Measurements from ENCODE around the gene LRRK1. TPM values are rescaled to one million over a fixed set of nuclear protein-coding genes. Genes with fewer than 3 reads are reported as not detected.

The LRRK1 gene
- polyA plus RNA-seq, 4 donors = 3.8 to 9.4 (median 5.9) TPM

DNA sequence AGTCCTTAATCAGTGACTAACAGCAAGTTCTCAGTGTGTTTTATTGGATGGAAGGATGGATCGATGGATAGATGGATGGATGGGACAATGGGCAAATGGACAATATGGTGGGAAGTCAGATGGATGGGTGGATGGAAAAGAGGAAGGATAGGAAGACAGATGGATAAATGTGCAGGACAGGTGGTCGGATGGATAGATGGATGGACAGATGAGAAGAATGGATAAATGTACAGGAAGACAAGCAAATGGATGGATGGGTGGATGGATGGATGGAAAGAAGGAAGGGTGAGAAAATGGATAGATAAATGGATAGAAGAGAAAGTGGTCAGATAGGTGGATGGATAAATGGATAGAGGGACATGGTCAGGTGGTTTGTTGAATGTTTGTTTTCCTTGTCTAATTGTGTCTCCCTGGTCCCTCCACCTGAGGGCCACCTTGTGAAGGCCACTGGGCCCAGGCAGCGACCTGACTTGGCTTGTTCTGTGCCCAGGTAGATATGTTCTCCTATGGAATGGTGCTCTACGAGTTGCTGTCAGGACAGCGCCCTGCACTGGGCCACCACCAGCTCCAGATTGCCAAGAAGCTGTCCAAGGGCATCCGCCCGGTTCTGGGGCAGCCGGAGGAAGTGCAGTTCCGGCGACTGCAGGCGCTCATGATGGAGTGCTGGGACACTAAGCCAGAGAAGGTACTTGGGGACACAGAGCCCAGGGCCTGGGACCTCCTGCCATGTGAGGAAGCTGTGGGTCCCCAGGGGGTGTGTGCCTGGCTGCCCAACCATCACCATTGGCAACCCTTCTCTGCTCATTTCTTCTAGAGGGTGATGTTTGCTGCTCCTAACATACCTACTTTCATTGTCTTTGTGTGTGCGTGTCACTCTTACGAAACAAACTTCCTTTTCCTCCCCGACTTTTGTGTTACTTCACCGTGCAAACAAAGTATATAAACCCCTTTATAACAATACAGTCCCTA lies 137.5 kb downstream of the LRRK1 start:
- Histone ChIP-seq H3K27me3 (ENCODE audit: control insufficient read depth in 3 of 3, insufficient read depth in 3 of 3, low read length in 3 of 3) (no peaks in the 10 kb centered on the region), H3K36me3 (ENCODE audit: control insufficient read depth in 3 of 3, insufficient read depth in 2 of 3, low read depth in 1 of 3, low read length in 3 of 3) (peaks cover 0 to 22% (median 5%) of the 10 kb centered on the region in 3 donors), H3K27ac (ENCODE audit: low read depth in 1 of 3, low read length in 2 of 3) (no peak overlapping the region), H3K9me3 (ENCODE audit: control insufficient read depth in 2 of 2, insufficient read depth in 1 of 2, low read depth in 1 of 2, low read length in 1 of 2) (no peaks in the 10 kb centered on the region), H3K4me1 (ENCODE audit: control insufficient read depth in 3 of 3, insufficient read depth in 2 of 3, low read depth in 1 of 3, low read length in 2 of 3) (no peaks in the 10 kb centered on the region), H3K4me3 (ENCODE audit: low read depth in 1 of 3, low read length in 3 of 3) (no peak overlapping the region)
- FAIRE-seq (no peak), DNase-seq (no peak)
- 89 to 91% (median 89%) methylated on average over 15 of the region's 15 CpGs for WGBS, 3 donors

DNA sequence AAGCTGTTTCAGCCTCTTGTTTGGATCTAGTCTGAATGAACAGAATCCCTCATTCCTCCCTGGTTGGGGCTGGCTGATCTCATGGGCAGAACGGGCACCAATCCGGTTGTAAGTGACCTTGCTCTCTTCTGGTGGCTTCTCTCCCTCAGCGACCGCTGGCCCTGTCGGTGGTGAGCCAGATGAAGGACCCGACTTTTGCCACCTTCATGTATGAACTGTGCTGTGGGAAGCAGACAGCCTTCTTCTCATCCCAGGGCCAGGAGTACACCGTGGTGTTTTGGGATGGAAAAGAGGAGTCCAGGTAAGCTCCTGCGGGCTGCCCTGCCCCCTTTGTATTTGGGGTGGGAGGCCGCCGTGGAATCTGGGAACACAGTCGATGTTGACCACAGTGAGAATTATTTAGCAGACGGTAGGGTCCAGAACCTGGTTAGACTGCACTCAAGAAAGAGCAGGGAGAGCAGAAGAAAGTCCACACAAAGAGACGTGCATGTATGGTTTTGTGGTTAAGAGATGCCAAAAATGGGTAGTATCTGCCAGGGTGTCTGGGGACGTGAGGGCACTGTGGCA lies 138.8 kb downstream of the LRRK1 start:
- Histone ChIP-seq H3K27me3 (ENCODE audit: control insufficient read depth in 3 of 3, insufficient read depth in 3 of 3, low read length in 3 of 3) (no peaks in the 10 kb centered on the region), H3K27ac (ENCODE audit: low read depth in 1 of 3, low read length in 2 of 3) (no peak overlapping the region), H3K36me3 (ENCODE audit: control insufficient read depth in 3 of 3, insufficient read depth in 2 of 3, low read depth in 1 of 3, low read length in 3 of 3) (peaks cover 2 to 27% (median 2%) of the 10 kb centered on the region in 3 donors), H3K4me1 (ENCODE audit: control insufficient read depth in 3 of 3, insufficient read depth in 2 of 3, low read depth in 1 of 3, low read length in 2 of 3) (no peaks in the 10 kb centered on the region), H3K4me3 (ENCODE audit: low read depth in 1 of 3, low read length in 3 of 3) (no peak overlapping the region), H3K9me3 (ENCODE audit: control insufficient read depth in 2 of 2, insufficient read depth in 1 of 2, low read depth in 1 of 2, low read length in 1 of 2) (no peaks in the 10 kb centered on the region)
- DNase-seq (no peak), FAIRE-seq (no peak)
- WGBS, 3 donors = 89 to 90% (median 89%) methylated on average over 14 of the region's 14 CpGs

- Histone ChIP-seq H3K4me1 (ENCODE audit: control insufficient read depth in 3 of 3, insufficient read depth in 2 of 3, low read depth in 1 of 3, low read length in 2 of 3) (no peaks in the 10 kb centered on the region), H3K4me3 (ENCODE audit: low read depth in 1 of 3, low read length in 3 of 3) (no peak overlapping the region), H3K36me3 (ENCODE audit: control insufficient read depth in 3 of 3, insufficient read depth in 2 of 3, low read depth in 1 of 3, low read length in 3 of 3) (peaks cover 2 to 25% (median 2%) of the 10 kb centered on the region in 3 donors), H3K9me3 (ENCODE audit: control insufficient read depth in 2 of 2, insufficient read depth in 1 of 2, low read depth in 1 of 2, low read length in 1 of 2) (no peaks in the 10 kb centered on the region), H3K27me3 (ENCODE audit: control insufficient read depth in 3 of 3, insufficient read depth in 3 of 3, low read length in 3 of 3) (no peaks in the 10 kb centered on the region), H3K27ac (ENCODE audit: low read depth in 1 of 3, low read length in 2 of 3) (no peak overlapping the region)
- DNase-seq = no peak
- 94 to 97% (median 96%) methylated on average over 12 of the region's 12 CpGs for WGBS, 3 donors
- no peak for FAIRE-seq
Observed at GRCh38 chr15:101058735-101059134, 139.6 kb downstream of the LRRK1 start.

GRCh38 chr15:101059381-101060341 lies 140.5 kb downstream of the LRRK1 start:
- WGBS, 3 donors = 76 to 78% (median 78%) methylated on average over 16 of the region's 16 CpGs
- DNase-seq (no peak), FAIRE-seq (no peak)
- Histone ChIP-seq H3K27ac (ENCODE audit: low read depth in 1 of 3, low read length in 2 of 3) (no peak overlapping the region), H3K9me3 (ENCODE audit: control insufficient read depth in 2 of 2, insufficient read depth in 1 of 2, low read depth in 1 of 2, low read length in 1 of 2) (no peaks in the 10 kb centered on the region), H3K27me3 (ENCODE audit: control insufficient read depth in 3 of 3, insufficient read depth in 3 of 3, low read length in 3 of 3) (no peaks in the 10 kb centered on the region), H3K36me3 (ENCODE audit: control insufficient read depth in 3 of 3, insufficient read depth in 2 of 3, low read depth in 1 of 3, low read length in 3 of 3) (peaks cover 2 to 27% (median 4%) of the 10 kb centered on the region in 3 donors), H3K4me3 (ENCODE audit: low read depth in 1 of 3, low read length in 3 of 3) (no peak overlapping the region), H3K4me1 (ENCODE audit: control insufficient read depth in 3 of 3, insufficient read depth in 2 of 3, low read depth in 1 of 3, low read length in 2 of 3) (no peaks in the 10 kb centered on the region)

GRCh38 chr15:101060576-101061551 lies 141.7 kb downstream of the LRRK1 start:
- no peaks in the 10 kb centered on the region for H3K9me3 ChIP-seq (ENCODE audit: control insufficient read depth in 2 of 2, insufficient read depth in 1 of 2, low read depth in 1 of 2, low read length in 1 of 2)
- H3K27me3 ChIP-seq (ENCODE audit: control insufficient read depth in 3 of 3, insufficient read depth in 3 of 3, low read length in 3 of 3) = no peaks in the 10 kb centered on the region
- H3K36me3 ChIP-seq (ENCODE audit: control insufficient read depth in 3 of 3, insufficient read depth in 2 of 3, low read depth in 1 of 3, low read length in 3 of 3) = peaks cover under 1 to 26% (median 8%) of the 10 kb centered on the region in 3 donors
- FAIRE-seq = no peak
- 88 to 93% (median 92%) methylated on average over 35 of the region's 35 CpGs for WGBS, 3 donors
- no peak overlapping the region for H3K27ac ChIP-seq (ENCODE audit: low read depth in 1 of 3, low read length in 2 of 3)
- DNase-seq = no peak
- H3K4me3 ChIP-seq (ENCODE audit: low read depth in 1 of 3, low read length in 3 of 3) = no peak overlapping the region
- no peaks in the 10 kb centered on the region for H3K4me1 ChIP-seq (ENCODE audit: control insufficient read depth in 3 of 3, insufficient read depth in 2 of 3, low read depth in 1 of 3, low read length in 2 of 3)

DNA sequence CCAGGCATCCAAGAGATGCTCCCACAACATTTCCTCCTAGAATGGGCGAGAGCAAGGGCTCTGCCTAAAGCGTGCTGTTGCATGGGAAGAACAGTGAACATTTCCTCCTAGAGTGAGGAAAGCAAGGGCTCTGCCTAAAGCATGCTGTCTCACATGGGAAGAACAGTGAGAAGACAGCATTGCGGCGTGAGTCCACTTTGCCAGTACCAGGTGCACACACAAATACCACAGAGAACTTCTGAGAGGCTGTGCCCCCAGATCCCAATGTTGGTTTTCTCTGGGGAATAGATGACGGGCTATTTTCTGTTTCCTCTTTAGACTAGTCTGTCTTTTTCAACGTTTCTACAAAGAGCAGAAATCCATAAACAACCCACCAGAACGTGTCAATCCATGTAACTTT lies 142.9 kb downstream of the LRRK1 start:
- no peaks in the 10 kb centered on the region for H3K4me1 ChIP-seq (ENCODE audit: control insufficient read depth in 3 of 3, insufficient read depth in 2 of 3, low read depth in 1 of 3, low read length in 2 of 3)
- H3K36me3 ChIP-seq (ENCODE audit: control insufficient read depth in 3 of 3, insufficient read depth in 2 of 3, low read depth in 1 of 3, low read length in 3 of 3) = peaks cover 3 to 25% (median 10%) of the 10 kb centered on the region in 3 donors
- H3K27me3 ChIP-seq (ENCODE audit: control insufficient read depth in 3 of 3, insufficient read depth in 3 of 3, low read length in 3 of 3) = no peaks in the 10 kb centered on the region
- no peaks in the 10 kb centered on the region for H3K9me3 ChIP-seq (ENCODE audit: control insufficient read depth in 2 of 2, insufficient read depth in 1 of 2, low read depth in 1 of 2, low read length in 1 of 2)
- no peak for DNase-seq
- WGBS, 3 donors = 76 to 89% (median 86%) methylated on average over 7 of the region's 7 CpGs
- no peak overlapping the region for H3K4me3 ChIP-seq (ENCODE audit: low read depth in 1 of 3, low read length in 3 of 3)
- FAIRE-seq = no peak
- no peak overlapping the region for H3K27ac ChIP-seq (ENCODE audit: low read depth in 1 of 3, low read length in 2 of 3)

DNA sequence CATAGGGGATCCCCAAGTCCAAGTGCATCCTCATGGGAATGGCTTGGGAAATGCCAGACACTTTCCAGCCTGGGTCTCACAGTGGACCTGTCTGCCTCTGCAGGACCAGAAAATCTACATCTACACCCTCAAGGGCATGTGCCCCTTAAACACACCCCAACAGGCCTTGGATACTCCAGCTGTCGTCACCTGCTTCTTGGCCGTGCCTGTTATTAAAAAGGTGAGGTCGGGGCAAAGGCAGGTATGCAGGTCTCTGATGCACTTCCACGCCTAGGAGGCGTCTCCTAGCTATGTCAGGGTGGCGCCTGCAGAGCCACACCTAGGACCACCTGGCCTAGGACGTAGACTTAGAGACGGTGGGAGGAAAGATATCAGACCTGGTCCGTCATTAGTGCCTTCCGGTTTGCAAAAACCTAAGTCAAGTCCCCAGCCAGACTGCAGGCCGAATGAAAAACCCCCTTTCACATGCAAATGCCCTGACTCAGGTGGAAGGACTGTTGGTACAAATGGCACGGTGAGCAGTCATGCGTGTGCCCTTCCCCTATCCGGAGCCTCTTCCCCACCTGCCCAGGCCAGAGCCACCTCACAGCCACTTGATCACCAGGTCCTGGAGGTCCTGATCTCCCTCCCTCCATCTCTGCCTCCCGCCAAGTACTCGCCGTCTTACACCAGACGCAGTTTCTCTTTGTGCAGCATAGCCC lies 143.5 kb downstream of the LRRK1 start:
- Histone ChIP-seq H3K4me1 (ENCODE audit: control insufficient read depth in 3 of 3, insufficient read depth in 2 of 3, low read depth in 1 of 3, low read length in 2 of 3) (no peaks in the 10 kb centered on the region), H3K9me3 (ENCODE audit: control insufficient read depth in 2 of 2, insufficient read depth in 1 of 2, low read depth in 1 of 2, low read length in 1 of 2) (no peaks in the 10 kb centered on the region), H3K36me3 (ENCODE audit: control insufficient read depth in 3 of 3, insufficient read depth in 2 of 3, low read depth in 1 of 3, low read length in 3 of 3) (peaks cover 3 to 23% (median 10%) of the 10 kb centered on the region in 3 donors), H3K27me3 (ENCODE audit: control insufficient read depth in 3 of 3, insufficient read depth in 3 of 3, low read length in 3 of 3) (no peaks in the 10 kb centered on the region), H3K4me3 (ENCODE audit: low read depth in 1 of 3, low read length in 3 of 3) (no peak overlapping the region), H3K27ac (ENCODE audit: low read depth in 1 of 3, low read length in 2 of 3) (no peak overlapping the region)
- DNase-seq (no peak), FAIRE-seq (no peak)
- 80 to 87% (median 86%) methylated on average over 18 of the region's 18 CpGs for WGBS, 3 donors
